Endothelial cell (in vitro differentiated cells): ENCODE measurements around the gene MADD. TPM values are rescaled to one million over a fixed set of nuclear protein-coding genes. Genes with fewer than 3 reads are reported as not detected.

ENCODE experiments used
- DNase-seq: peaks from one replicate; pipeline ENCODE4 v3.0.0; 2021; ENCODE audit warnings: low spot score
- H3K27ac Mint-ChIP-seq: one replicate; pipeline ENCODE4 v1.8.0; 2021; ENCODE audit warnings: mixed read lengths, inconsistent platforms; ENCODE audit not compliant: unreplicated experiment
- H3K27me3 Mint-ChIP-seq: one replicate; pipeline ENCODE4 v1.8.0; 2021; ENCODE audit warnings: mild to moderate bottlenecking, moderate library complexity, mixed read lengths, inconsistent platforms; ENCODE audit not compliant: unreplicated experiment
- H3K36me3 Mint-ChIP-seq: one replicate; pipeline ENCODE4 v1.8.0; 2021; ENCODE audit warnings: mild to moderate bottlenecking, low read depth, mixed read lengths, inconsistent platforms; ENCODE audit not compliant: unreplicated experiment
- H3K4me1 Mint-ChIP-seq: one replicate; pipeline ENCODE4 v1.8.0; 2021; ENCODE audit warnings: mild to moderate bottlenecking, mixed read lengths, inconsistent platforms; ENCODE audit not compliant: unreplicated experiment
- H3K4me3 Mint-ChIP-seq: one replicate; pipeline ENCODE4 v1.8.0; 2021; ENCODE audit warnings: mild to moderate bottlenecking, mixed read lengths, inconsistent platforms; ENCODE audit not compliant: unreplicated experiment
- H3K9me3 Mint-ChIP-seq: one replicate; pipeline ENCODE4 v1.8.0; 2021; ENCODE audit warnings: mixed read lengths, inconsistent platforms; ENCODE audit not compliant: unreplicated experiment
- CTCF ChIP-seq: fragments of 200-600 bp; sonication (generic); IDR thresholded peaks from one replicate; pipeline ENCODE4 v1.5.0; 2021; ENCODE audit warnings: antibody characterized with exemption; ENCODE audit not compliant: unreplicated experiment
- total RNA-seq: library from RNA; stranded (reverse); fragmentation: NEBNext Ultra II Directional; extraction: Animal tissue kit (Norgen Biotek cat#: 25700); gene quantifications from one replicate; pipeline ENCODE4 v1.2.1, GENCODE V29; 2021; ENCODE audit not compliant: unreplicated experiment

The MADD gene
- total RNA-seq, 1 donor from 2014 or later: 61.2 TPM

- H3K27ac Mint-ChIP-seq: no peak overlapping the region
- H3K27me3 Mint-ChIP-seq: peaks cover 1% of the 10 kb centered on the region
Observed at GRCh38 chr11:47280099-47280498, 10.2 kb downstream of the MADD start.

GRCh38 chr11:47280860-47281259 is 10.9 kb downstream of the MADD start:
- no peak overlapping the region for H3K4me3 Mint-ChIP-seq
- DNase-seq: no peak
- H3K4me1 Mint-ChIP-seq: no peaks in the 10 kb centered on the region
- H3K9me3 Mint-ChIP-seq: no peaks in the 10 kb centered on the region
- peaks cover 50% of the 10 kb centered on the region for H3K36me3 Mint-ChIP-seq
- peaks cover 4% of the 10 kb centered on the region for H3K27me3 Mint-ChIP-seq
- TF ChIP-seq CTCF: no peak
- H3K27ac Mint-ChIP-seq: no peak overlapping the region

More at GRCh38 chr11:47280099-47280498, 10.2 kb downstream of the MADD start:
- H3K4me3 Mint-ChIP-seq: peak overlapping the region; percentile 17
- TF ChIP-seq CTCF: no peak
- DNase-seq: no peak
- peaks cover 50% of the 10 kb centered on the region for H3K36me3 Mint-ChIP-seq
- H3K9me3 Mint-ChIP-seq: no peaks in the 10 kb centered on the region
- no peaks in the 10 kb centered on the region for H3K4me1 Mint-ChIP-seq

- H3K36me3 Mint-ChIP-seq: peaks cover 49% of the 10 kb centered on the region
- DNase-seq: no peak
- H3K4me3 Mint-ChIP-seq: peak overlapping the region; percentile 67
- TF ChIP-seq CTCF: no peak
- no peaks in the 10 kb centered on the region for H3K4me1 Mint-ChIP-seq
- H3K27ac Mint-ChIP-seq: no peak overlapping the region
- H3K9me3 Mint-ChIP-seq: no peaks in the 10 kb centered on the region
- H3K27me3 Mint-ChIP-seq: peaks cover 4% of the 10 kb centered on the region
Observed at GRCh38 chr11:47282462-47282861, 12.5 kb downstream of the MADD start.

GRCh38 chr11:47284151-47284550 is 14.2 kb downstream of the MADD start:
- DNase-seq: no peak
- H3K4me1 Mint-ChIP-seq: no peaks in the 10 kb centered on the region
- H3K4me3 Mint-ChIP-seq: peak overlapping the region; percentile 17
- peaks cover 51% of the 10 kb centered on the region for H3K36me3 Mint-ChIP-seq
- H3K9me3 Mint-ChIP-seq: no peaks in the 10 kb centered on the region
- no peak for TF ChIP-seq CTCF
- H3K27ac Mint-ChIP-seq: no peak overlapping the region
- peaks cover 4% of the 10 kb centered on the region for H3K27me3 Mint-ChIP-seq

- Mint-ChIP-seq H3K27ac (no peak overlapping the region), H3K4me1 (no peaks in the 10 kb centered on the region), H3K36me3 (peaks cover 64% of the 10 kb centered on the region), H3K27me3 (peaks cover 5% of the 10 kb centered on the region), H3K9me3 (no peaks in the 10 kb centered on the region), H3K4me3 (no peak overlapping the region)
- TF ChIP-seq CTCF: no peak
- DNase-seq: no peak
Observed at GRCh38 chr11:47285969-47286770, 16.2 kb downstream of the MADD start.
